GM18519 (cell line): ENCODE data around the gene PALD1.

Experiments used
- ATAC-seq: cut with Tn5 transposase; IDR thresholded peaks from one replicate; pipeline ENCODE4 v1.9.1; 2021; ENCODE audit warnings: mild to moderate bottlenecking, moderate library complexity; ENCODE audit not compliant: unreplicated experiment, low FRiP score

PALD1 gene

GRCh38 chr10:70533189-70533558 is 54.6 kb downstream of the PALD1 start:
- no peak for ATAC-seq

DNA sequence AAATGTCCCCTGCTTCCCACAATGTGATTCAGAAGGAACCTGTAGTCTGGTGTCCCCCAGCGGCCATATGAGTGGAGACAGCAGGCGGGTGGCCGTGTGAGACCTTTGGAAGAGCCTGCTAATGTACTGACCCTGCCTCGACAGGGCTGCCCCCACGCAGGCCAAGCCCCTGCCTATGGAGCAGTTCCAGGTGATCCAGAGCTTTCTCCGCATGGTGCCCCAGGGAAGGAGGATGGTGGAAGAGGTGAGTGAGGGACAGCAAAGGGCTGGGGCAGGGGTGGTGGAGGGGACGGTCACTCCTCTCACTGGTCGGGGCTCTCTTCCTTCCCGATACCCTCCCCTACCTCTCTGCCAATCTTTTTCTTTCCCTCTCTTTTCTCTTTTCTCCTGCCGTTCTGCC is 55.7 kb downstream of the PALD1 start:
- ATAC-seq, result no peak

DNA sequence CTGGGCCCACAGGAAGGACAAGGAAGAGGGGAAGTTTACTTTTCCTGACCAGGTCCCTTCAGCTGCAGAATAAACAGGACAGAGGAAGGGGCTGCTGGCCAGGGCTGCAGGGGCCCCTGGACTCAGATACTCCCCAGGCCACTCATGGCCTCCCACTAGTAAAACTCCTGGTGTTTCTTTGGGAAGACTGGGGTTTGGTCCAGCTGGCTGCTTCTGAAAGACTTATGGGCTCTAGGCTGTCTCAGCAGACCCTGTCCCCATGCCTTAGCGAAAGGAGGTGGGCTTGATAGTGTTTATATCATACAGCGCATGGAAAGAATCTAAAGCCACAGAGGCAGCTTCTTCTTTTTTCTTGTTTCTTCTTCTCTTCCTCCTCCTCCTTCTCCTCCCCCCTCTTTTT is 56.4 kb downstream of the PALD1 start:
- ATAC-seq, result no peak

DNA sequence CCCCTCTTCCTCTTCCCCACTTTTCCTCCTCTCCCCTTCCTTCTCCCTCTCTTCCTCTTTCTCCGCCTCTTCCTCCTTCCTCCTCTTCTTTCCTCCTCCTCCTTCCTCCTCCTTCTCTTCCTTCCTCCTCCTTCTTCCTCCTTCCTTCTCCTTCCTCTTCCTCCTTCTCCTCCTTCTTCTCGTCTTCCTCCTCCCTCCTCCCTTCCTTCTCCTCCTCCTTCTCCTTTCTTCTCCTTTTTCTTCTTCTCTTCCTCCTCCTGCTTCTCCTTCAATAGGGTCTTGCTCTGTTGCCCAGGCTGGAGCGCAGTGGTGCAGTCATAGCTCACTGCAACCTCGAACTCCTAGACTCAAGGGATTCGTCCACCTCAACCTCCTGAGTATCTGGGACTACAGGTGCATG is 56.9 kb downstream of the PALD1 start:
- ATAC-seq, result no peak

GRCh38 chr10:70536196-70536861 is 57.8 kb downstream of the PALD1 start:
- no peak for ATAC-seq

GRCh38 chr10:70537398-70538194 is 59.0 kb downstream of the PALD1 start:
- ATAC-seq, result no peak

DNA sequence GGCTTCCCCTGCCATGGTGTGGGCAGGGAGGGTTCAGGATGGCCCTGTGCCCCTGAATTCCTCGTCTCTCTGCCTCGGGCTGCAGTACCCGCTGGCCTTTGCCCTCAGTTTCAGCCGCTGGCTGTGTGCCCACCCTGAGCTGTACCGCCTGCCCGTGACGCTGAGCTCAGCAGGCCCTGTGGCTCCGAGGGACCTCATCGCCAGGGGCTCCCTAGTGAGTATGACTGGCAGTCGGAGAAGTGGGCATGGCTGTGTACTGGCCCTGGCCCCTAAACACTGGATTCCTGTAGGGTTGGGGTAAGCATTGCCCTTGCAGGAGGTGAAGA is 59.6 kb downstream of the PALD1 start:
- ATAC-seq, result no peak

DNA sequence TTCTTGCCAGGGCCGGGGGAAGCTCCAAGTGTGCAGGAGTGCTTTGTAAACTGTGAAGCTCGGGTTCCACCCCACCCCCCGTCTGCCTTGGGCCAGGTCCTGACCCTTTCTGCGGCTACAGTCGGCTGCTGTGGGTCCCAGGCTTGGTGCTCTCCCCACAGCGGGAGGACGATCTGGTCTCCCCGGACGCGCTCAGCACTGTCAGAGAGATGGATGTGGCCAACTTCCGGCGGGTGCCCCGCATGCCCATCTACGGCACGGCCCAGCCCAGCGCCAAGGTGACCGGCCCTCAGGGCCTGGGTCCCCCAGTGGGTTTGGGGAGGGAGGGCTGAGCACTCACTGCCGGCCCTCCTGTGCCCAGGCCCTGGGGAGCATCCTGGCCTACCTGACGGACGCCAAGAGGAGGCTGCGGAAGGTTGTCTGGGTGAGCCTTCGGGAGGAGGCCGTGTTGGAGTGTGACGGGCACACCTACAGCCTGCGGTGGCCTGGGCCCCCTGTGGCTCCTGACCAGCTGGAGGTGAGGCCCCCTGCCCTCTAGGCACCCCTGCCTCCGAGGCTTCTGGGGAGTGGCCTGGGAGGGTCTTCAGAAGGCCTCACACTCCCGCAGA is 60.3 kb downstream of the PALD1 start:
- ATAC-seq, result no peak

- no peak for ATAC-seq
These were observed 60.9 kb downstream of the PALD1 start for GRCh38 chr10:70539471-70539870.

- no peak for ATAC-seq
These were observed 61.7 kb downstream of the PALD1 start for GRCh38 chr10:70540089-70540788.

DNA sequence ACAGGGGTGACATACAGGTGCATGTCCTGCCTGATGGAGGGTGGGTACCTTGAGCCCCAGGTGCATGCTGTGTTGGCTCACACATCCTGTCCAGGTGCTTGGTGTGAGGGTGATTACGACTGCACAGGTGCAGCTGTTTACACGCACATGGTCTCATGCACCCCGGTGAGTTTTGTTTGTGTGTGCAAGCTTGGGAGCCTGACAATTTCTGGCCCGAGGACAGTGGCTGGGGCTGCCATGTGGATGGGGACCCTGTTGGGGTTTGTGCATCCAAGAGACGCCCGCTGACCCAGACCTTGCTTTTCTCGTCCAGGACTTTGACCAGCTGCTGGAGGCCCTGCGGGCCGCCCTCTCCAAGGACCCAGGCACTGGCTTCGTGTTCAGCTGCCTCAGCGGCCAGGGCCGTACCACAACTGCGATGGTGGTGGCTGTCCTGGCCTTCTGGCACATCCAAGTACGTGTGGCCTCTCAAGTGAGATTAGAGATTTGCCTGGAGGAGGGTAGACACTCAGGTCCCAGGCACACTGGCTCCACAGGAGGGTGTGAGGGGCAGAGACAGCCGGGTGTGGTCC is 62.3 kb downstream of the PALD1 start:
- no peak for ATAC-seq

GRCh38 chr10:70541736-70542564 is 63.4 kb downstream of the PALD1 start:
- ATAC-seq, result no peak

- ATAC-seq, result no peak
These were observed 64.0 kb downstream of the PALD1 start for GRCh38 chr10:70542565-70542938.

- ATAC-seq, result no peak
These were observed 65.3 kb downstream of the PALD1 start for GRCh38 chr10:70543911-70544310.

DNA sequence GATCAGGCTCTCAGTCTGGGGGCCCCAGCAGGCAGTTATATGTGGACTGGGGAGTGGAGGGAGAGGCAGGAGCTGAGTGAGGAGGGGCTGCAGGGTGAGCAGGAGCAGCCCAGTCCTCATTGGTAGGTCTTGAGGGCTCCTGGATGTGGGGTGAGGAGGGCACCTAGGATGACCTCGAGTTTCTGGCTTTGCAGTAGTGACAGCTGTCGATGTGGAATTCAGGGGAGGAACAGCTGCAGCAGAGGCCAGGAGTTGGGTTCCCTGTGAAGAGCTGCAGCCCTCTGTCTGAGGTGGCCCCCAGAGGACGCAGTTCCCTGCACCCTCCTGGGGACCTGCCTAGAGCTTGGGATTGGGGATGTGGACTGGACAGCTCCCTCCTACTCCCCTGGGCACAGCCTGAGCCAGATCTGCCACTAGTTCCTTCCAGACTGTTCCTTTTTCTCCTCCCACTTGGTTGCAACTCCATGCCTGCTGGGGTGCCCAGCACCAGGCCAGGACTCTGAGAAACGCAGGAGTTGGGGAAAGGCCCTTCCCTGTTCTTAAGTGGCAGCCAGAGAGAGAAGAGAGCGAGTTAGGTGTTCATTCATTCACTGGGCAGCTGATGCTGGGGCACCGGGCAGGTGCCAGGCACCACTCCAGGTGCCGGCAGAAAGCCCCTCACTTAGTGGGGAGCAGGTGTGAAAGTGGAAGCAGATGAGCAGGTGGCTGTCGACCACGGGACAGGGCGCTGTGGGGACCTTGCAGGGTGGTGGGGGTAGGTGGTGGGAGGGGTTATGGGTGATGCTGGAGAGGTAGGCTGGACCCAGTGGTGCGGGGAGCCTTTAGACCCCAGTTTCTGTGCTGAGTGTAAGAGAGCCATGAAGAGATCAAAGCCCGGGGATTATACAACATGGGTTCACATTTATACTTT is 66.1 kb downstream of the PALD1 start:
- ATAC-seq, result no peak

DNA sequence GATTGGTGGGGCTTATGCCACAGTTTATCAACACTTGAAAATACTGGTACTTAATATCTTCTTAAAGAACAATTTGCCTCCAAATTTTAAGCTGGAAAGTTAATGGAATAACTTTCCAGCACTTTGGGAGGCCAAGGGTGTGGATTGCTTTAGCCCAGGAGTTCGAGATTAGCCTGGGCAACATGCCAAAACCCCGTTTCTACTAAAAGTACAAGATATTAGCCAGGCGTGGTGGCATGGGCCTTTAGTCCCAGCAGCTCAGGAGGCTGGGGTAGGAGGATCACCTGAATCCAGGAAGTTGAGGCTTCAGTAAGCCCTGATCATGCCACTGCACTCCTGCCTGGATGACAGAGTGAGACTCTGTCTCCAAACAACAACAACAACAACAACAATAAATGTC is 68.0 kb downstream of the PALD1 start:
- ATAC-seq, result no peak

DNA sequence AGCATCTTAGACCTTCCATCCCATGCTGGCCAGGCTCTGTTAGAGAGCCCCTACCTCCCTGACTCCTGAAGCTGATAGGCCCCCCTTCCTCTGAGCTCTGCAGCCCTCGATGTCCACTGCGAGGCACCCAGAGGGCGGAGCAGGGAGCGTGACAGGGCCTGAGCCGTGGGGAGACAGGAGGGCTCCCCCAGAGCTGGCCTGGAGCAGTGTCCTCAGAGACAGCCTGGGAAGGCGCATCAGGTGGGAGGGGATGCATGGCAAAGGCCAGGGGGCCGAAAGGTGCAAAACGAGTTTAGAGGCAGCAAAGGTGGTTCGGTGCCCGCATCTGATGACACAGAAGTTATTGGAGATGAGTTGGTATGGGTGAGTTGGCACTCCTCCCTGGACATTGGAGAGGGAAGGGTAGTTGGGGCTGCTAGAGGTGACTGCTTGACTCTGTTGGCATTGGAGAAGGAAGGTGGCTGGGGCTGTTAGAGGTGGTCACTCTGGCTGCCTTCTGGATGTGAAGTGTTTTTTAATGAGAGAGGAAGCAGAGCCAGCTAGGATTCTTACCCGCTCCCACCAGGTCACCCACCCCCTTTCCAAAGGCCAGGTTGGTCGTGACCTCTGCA is 70.9 kb downstream of the PALD1 start:
- no peak for ATAC-seq

- no peak for ATAC-seq
These were observed 71.4 kb downstream of the PALD1 start for GRCh38 chr10:70549962-70550458.

DNA sequence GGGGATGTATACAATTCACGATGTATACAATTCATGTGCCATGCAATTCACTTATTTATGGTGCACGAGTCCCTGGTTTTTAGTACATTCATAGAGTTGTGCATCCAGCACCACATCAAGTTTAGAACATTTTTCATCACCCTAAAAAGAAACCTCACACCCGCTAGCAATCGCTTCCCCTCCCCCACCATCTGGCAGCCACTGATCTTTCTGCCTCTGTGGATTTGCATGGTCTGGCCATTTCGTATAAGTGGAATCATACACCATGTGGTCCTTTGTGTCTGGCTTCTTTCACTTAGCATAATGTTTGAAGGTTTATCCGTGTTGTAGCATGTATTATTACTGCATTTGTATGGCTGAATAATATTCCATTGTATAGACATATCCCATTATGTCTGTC is 71.9 kb downstream of the PALD1 start:
- no peak for ATAC-seq
